Vagina (tissue), 2 donors: ENCODE data around the gene TBL1XR1.

Experiments
- POLR2A ChIP-seq, 2 donors: fragments of 450-650 bp; IDR thresholded peaks; one replicate each; pipeline ENCODE4 v1.6.1; 2017; ENCODE audit warnings: antibody characterized with exemption in 2 of 2, mild to moderate bottlenecking in 2 of 2, moderate library complexity in 2 of 2
- POLR2AphosphoS5 ChIP-seq, 2 donors: sonication (generic); formaldehyde crosslinking; IDR thresholded peaks; one replicate each; pipeline ENCODE4 v1.9.0; 2017; ENCODE audit warnings: antibody characterized with exemption in 2 of 2, mild to moderate bottlenecking in 2 of 2, low read depth in 1 of 2; ENCODE audit not compliant: insufficient read depth in 1 of 2
- TF ChIP-seq, protein P1 (sequence below), 3 experiments: fragments of 450-650 bp in 2 of 3; fragments of 200-600 bp in 1 of 3; sonication (generic) in 1 of 3; IDR thresholded peaks; one replicate each; pipeline ENCODE4 v1.5.1; 2017 to 2019; ENCODE audit warnings: antibody characterized with exemption in 3 of 3, mild to moderate bottlenecking in 2 of 3, moderate library complexity in 2 of 3

DNA sequence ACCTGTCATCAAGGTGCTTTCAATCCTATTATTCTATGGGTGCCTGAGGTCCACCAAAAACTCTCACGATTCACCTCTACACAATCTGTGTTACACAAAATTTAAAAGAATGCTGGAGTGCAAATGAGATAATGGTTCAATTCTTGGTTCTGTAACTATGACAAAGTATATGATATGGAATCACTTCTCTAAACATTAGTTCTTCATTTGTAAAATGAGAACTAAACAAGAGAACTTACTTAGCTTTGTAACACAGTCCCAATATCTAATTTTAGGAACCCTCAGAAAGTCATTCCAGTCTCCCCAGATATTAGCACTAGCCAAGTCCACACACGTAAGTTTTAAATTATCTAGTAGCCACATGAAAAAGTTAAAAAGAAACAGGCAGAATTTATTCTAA is 111.5 kb downstream of the TBL1XR1 start:
- TF ChIP-seq, protein P1, sequence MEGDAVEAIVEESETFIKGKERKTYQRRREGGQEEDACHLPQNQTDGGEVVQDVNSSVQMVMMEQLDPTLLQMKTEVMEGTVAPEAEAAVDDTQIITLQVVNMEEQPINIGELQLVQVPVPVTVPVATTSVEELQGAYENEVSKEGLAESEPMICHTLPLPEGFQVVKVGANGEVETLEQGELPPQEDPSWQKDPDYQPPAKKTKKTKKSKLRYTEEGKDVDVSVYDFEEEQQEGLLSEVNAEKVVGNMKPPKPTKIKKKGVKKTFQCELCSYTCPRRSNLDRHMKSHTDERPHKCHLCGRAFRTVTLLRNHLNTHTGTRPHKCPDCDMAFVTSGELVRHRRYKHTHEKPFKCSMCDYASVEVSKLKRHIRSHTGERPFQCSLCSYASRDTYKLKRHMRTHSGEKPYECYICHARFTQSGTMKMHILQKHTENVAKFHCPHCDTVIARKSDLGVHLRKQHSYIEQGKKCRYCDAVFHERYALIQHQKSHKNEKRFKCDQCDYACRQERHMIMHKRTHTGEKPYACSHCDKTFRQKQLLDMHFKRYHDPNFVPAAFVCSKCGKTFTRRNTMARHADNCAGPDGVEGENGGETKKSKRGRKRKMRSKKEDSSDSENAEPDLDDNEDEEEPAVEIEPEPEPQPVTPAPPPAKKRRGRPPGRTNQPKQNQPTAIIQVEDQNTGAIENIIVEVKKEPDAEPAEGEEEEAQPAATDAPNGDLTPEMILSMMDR (IDR thresholded peaks at IDR 0.05), result no peak
- TF ChIP-seq POLR2A (IDR thresholded peaks at IDR 0.05) (no peak), POLR2AphosphoS5 (IDR thresholded peaks at IDR 0.05; ENCODE audit: insufficient read depth in 1 of 2, low read depth in 1 of 2) (no peak)
